ENCODE data around the gene WFDC13. TPM values are rescaled to one million over a fixed set of nuclear protein-coding genes. Genes with fewer than 3 reads are reported as not detected.

WFDC13 gene
- polyA plus RNA-seq, 1 donor (not counting 4 experiments of a cell fraction or from before 2014, with no cell fraction given) = not detected

DNA sequence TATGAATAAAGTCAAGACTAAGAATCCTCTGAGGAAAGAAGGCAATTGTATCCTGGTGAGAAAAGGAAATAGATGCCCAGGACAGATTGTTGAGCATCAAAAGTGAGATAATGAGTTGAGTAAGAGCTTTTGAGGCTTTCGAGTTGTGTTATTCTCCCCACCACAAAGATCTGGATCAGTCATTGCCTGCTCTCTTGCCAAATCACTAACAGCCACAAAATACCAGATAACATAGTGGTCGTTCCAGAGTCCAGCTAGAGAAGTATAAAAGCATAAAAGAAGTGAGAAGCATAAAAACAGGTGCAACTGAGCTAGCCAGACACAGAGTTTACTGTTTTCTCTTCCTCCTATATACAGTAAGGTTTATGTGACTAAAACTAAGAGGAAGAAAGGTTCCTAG is 25.2 kb downstream of the WFDC13 start:
- Histone ChIP-seq H3K4me3 (ENCODE audit: control insufficient read depth in 2 of 3, extremely low read depth in 1 of 3, insufficient read depth in 2 of 3, low read depth in 1 of 3, low read length in 3 of 3) (no peak overlapping the region), H3K27me3 (ENCODE audit: control insufficient read depth, extremely low read depth, insufficient read depth, low read length) (peaks cover 4% of the 10 kb centered on the region), H3K9ac (ENCODE audit: control insufficient read depth, extremely low read depth, insufficient read depth, low read length) (no peak overlapping the region), H4K20me1 (ENCODE audit: control insufficient read depth, extremely low read depth, insufficient read depth, low read length) (no peaks in the 10 kb centered on the region), H3K4me1 (ENCODE audit: control insufficient read depth, extremely low read depth, insufficient read depth, low read length) (no peaks in the 10 kb centered on the region), H2AFZ (ENCODE audit: control insufficient read depth, low read length) (no peak overlapping the region), H3K9me3 (ENCODE audit: control insufficient read depth, low read depth, low read length) (no peaks in the 10 kb centered on the region), H3K4me2 (ENCODE audit: control insufficient read depth, extremely low read depth, insufficient read depth, low read depth, low read length) (no peak overlapping the region), H3K36me3 (ENCODE audit: control insufficient read depth in 2 of 2, extremely low read depth in 1 of 2, insufficient read depth in 2 of 2, low read length in 2 of 2) (no peaks in the 10 kb centered on the region), H3K79me2 (ENCODE audit: control insufficient read depth, insufficient read depth, low read length) (no peaks in the 10 kb centered on the region), H3K9me1 (ENCODE audit: control insufficient read depth, extremely low read depth, insufficient read depth, low read length) (no peaks in the 10 kb centered on the region), H3K27ac (ENCODE audit: control insufficient read depth, insufficient read depth, low read length) (no peak overlapping the region)
- DNase-seq (ENCODE audit: low read depth, low spot score) = no peak
- no peak for FAIRE-seq
- dilution Hi-C loops (cut with MboI; ENCODE audit: extremely low pct_ligation_motif_present, low sequenced_read_pairs) = no loop called here
- TF ChIP-seq EZH2 (IDR thresholded peaks at IDR 0.05; ENCODE audit: low read length) (no peak), CTCF (optimal IDR thresholded peaks at IDR 0.05 in 1 of 3, IDR thresholded peaks at IDR 0.05 in 1 of 3, conservative IDR thresholded peaks at IDR 0.05 in 1 of 3; ENCODE audit: extremely low read depth in 1 of 3, insufficient read depth in 2 of 3, low read length in 3 of 3) (no peak)

DNA sequence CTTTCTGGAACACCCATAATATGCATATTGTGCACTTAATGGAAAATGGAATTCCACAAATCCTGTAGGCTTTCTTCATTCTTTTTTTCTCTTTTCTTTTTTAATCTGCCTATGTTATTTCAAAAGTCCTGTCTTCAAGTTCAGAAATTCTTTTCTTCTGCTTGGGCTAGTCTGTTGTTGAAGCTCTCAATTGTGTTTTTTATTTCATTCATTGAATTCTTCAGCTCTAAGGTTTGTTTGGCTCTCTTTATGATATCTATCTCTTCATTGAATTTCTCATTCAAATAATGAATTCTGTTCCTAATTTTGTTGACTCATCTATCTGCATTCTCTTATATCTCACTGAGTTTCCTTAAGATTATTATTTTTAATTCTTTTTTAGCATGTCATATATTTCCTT is 30.4 kb downstream of the WFDC13 start:
- no peak overlapping the region for H3K27ac ChIP-seq (ENCODE audit: control insufficient read depth, insufficient read depth, low read length)
- no peak overlapping the region for H3K4me3 ChIP-seq (ENCODE audit: control insufficient read depth in 2 of 3, extremely low read depth in 1 of 3, insufficient read depth in 2 of 3, low read depth in 1 of 3, low read length in 3 of 3)
- no peak overlapping the region for H2AFZ ChIP-seq (ENCODE audit: control insufficient read depth, low read length)
- H3K9me1 ChIP-seq (ENCODE audit: control insufficient read depth, extremely low read depth, insufficient read depth, low read length) = no peaks in the 10 kb centered on the region
- H3K36me3 ChIP-seq (ENCODE audit: control insufficient read depth in 2 of 2, extremely low read depth in 1 of 2, insufficient read depth in 2 of 2, low read length in 2 of 2) = no peaks in the 10 kb centered on the region
- no peaks in the 10 kb centered on the region for H3K9me3 ChIP-seq (ENCODE audit: control insufficient read depth, low read depth, low read length)
- dilution Hi-C loops (cut with MboI; ENCODE audit: extremely low pct_ligation_motif_present, low sequenced_read_pairs) = no loop called here
- no peaks in the 10 kb centered on the region for H3K79me2 ChIP-seq (ENCODE audit: control insufficient read depth, insufficient read depth, low read length)
- H3K4me2 ChIP-seq (ENCODE audit: control insufficient read depth, extremely low read depth, insufficient read depth, low read depth, low read length) = no peak overlapping the region
- TF ChIP-seq EZH2 (IDR thresholded peaks at IDR 0.05; ENCODE audit: low read length) (no peak), CTCF (optimal IDR thresholded peaks at IDR 0.05 in 1 of 3, IDR thresholded peaks at IDR 0.05 in 1 of 3, conservative IDR thresholded peaks at IDR 0.05 in 1 of 3; ENCODE audit: extremely low read depth in 1 of 3, insufficient read depth in 2 of 3, low read length in 3 of 3) (no peak)
- no peak overlapping the region for H3K9ac ChIP-seq (ENCODE audit: control insufficient read depth, extremely low read depth, insufficient read depth, low read length)
- FAIRE-seq = no peak
- H3K27me3 ChIP-seq (ENCODE audit: control insufficient read depth, extremely low read depth, insufficient read depth, low read length) = no peaks in the 10 kb centered on the region
- DNase-seq (ENCODE audit: low read depth, low spot score) = no peak
- no peaks in the 10 kb centered on the region for H3K4me1 ChIP-seq (ENCODE audit: control insufficient read depth, extremely low read depth, insufficient read depth, low read length)
- H4K20me1 ChIP-seq (ENCODE audit: control insufficient read depth, extremely low read depth, insufficient read depth, low read length) = no peaks in the 10 kb centered on the region

Data from keratinocyte (primary cell).